Activated CD8-positive, alpha-beta T cell treated with anti-CD3 and anti-CD28 coated beads for 36 hours (primary cell): Measurements from ENCODE around the gene SNX10. TPM values are rescaled to one million over a fixed set of nuclear protein-coding genes. Genes with fewer than 3 reads are reported as not detected.
"Not testable (repeated sequence)": the region's sequence is repeated elsewhere in the genome, so short reads cannot be mapped to it uniquely, and the experiment has no call there.

Experiments used
- ATAC-seq: fragments of 200-7000 bp; cut with Tn5 transposase; one replicate; pipeline ENCODE4 v1.10.0; 2021; ENCODE audit warnings: mild to moderate bottlenecking, moderate library complexity
- CTCF ChIA-PET: fragments of 350-600 bp; sonication (Branson Sonifier 250); formaldehyde crosslinking; loops from one replicate; lab custom pipeline; 2021; ENCODE audit warnings: antibody characterized with exemption; lab: Charles Lee
- POLR2A ChIA-PET: fragments of 350-600 bp; sonication (Branson Sonifier 250); formaldehyde crosslinking; loops from one replicate; lab custom pipeline; 2021; ENCODE audit warnings: antibody characterized with exemption; lab: Charles Lee
- DNase-seq: peaks from one replicate; pipeline ENCODE4 v3.0.0-alpha.2; 2020
- H3K27ac Mint-ChIP-seq: one replicate; pipeline ENCODE4 v1.8.0; 2021; ENCODE audit warnings: mild to moderate bottlenecking, mixed read lengths
- H3K27me3 Mint-ChIP-seq: one replicate; pipeline ENCODE4 v1.8.0; 2021; ENCODE audit warnings: mixed read lengths
- H3K36me3 Mint-ChIP-seq: one replicate; pipeline ENCODE4 v1.8.0; 2021; ENCODE audit warnings: low read depth, mixed read lengths
- H3K4me1 Mint-ChIP-seq: one replicate; pipeline ENCODE4 v1.8.0; 2021; ENCODE audit warnings: low read depth, mixed read lengths
- H3K4me3 Mint-ChIP-seq: one replicate; pipeline ENCODE4 v1.8.0; 2021; ENCODE audit warnings: mild to moderate bottlenecking, moderate library complexity, mixed read lengths
- H3K9me3 Mint-ChIP-seq: one replicate; pipeline ENCODE4 v1.8.0; 2021; ENCODE audit warnings: mixed read lengths
- CTCF ChIP-seq: fragments of 200-600 bp; IDR thresholded peaks from one replicate; pipeline ENCODE4 v1.8.0; 2022; ENCODE audit warnings: antibody characterized with exemption, mild to moderate bottlenecking
- intact Hi-C: fragments of 100-400 bp; cut with micrococcal nuclease; formaldehyde crosslinking; loops from one replicate; pipeline ENCODE4 v1.10.0; 2022
- total RNA-seq, 2 experiments: library from RNA; stranded (reverse); gene quantifications; one replicate each; pipeline ENCODE4 v1.2.3, GENCODE V29; 2021

The SNX10 gene, protein sequence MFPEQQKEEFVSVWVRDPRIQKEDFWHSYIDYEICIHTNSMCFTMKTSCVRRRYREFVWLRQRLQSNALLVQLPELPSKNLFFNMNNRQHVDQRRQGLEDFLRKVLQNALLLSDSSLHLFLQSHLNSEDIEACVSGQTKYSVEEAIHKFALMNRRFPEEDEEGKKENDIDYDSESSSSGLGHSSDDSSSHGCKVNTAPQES
- 10 to 100 TPM; 47.8 to 51.1 TPM for total RNA-seq

- DNase-seq = peak; percentile 77
- ChIA-PET POLR2A (interaction anchor here (0.8 to 3.7 kb wide), 8 partner anchors 73 to 105 kb away, joined by 3 to 43 read pairs (median 6); partner anchors contain the start of genes CBX3 and HNRNPA2B1), CTCF (interaction anchor here (0.8 to 2.8 kb wide), 6 partner anchors 11 to 209 kb away, joined by 3 to 11 read pairs (median 4); no protein-coding TSS in a partner anchor)
- Mint-ChIP-seq H3K27me3 (no peaks in the 10 kb centered on the region), H3K36me3 (peaks cover 23% of the 10 kb centered on the region), H3K27ac (peak within 1 kb of the TSS; percentile 91), H3K4me3 (peak within 1 kb of the TSS; percentile 96), H3K9me3 (no peaks in the 10 kb centered on the region), H3K4me1 (peaks cover 28% of the 10 kb centered on the region)
- intact Hi-C loops = loop anchor here (2.0 to 5.0 kb wide), 2 partner anchors 75 to 91 kb away; partner anchors contain the start of genes CBX3 and HNRNPA2B1
- ATAC-seq = peak; percentile 69
- no peak for TF ChIP-seq CTCF
These were observed at the start of gene SNX10 for GRCh38 chr7:26291699-26292538. SNX10 (plus strand) TSS chr7:26291862; CDS start chr7:26346443, 54,581 bp downstream.

DNA sequence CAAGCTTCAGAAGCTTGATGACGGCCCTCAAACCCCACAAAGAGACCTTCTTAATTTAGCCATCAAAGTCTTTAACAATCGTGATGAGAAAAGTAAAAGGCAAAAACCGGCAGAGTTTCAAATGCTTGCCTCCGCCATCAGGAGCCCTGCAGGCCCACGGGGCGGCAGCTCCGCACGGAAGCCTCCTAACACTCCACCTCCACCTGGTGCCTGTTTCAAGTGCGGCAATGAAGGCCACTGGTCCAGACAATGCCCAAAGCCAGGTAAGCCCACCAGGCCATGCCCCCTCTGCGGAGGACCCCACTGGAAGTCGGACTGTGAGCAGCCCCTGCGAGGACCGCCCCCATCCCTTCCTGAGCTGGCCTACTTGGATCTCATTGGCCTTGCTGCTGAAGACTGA, 46.5 kb upstream of the SNX10 start:
- Mint-ChIP-seq H3K4me3 (no peak overlapping the region), H3K27me3 (no peaks in the 10 kb centered on the region), H3K9me3 (no peaks in the 10 kb centered on the region), H3K27ac (no peak overlapping the region), H3K36me3 (no peaks in the 10 kb centered on the region), H3K4me1 (no peaks in the 10 kb centered on the region)
- intact Hi-C loops = no loop called here
- DNase-seq = no peak
- ChIA-PET CTCF (no interaction called here), POLR2A (no interaction called here)
- no peak for ATAC-seq
- TF ChIP-seq CTCF = no peak

- Mint-ChIP-seq H3K27me3 (no peaks in the 10 kb centered on the region), H3K36me3 (no peaks in the 10 kb centered on the region), H3K27ac (no peak overlapping the region), H3K4me1 (no peaks in the 10 kb centered on the region), H3K9me3 (no peaks in the 10 kb centered on the region), H3K4me3 (no peak overlapping the region)
- no peak for TF ChIP-seq CTCF
- ATAC-seq = no peak
- POLR2A ChIA-PET = interaction anchor here (1.6 kb wide), 1 partner anchor 52 kb away, joined by 4 read pairs; no protein-coding TSS in a partner anchor
- intact Hi-C loops = no loop called here
- CTCF ChIA-PET = no interaction called here
- DNase-seq = no peak
These were observed 41.4 kb upstream of the SNX10 start for GRCh38 chr7:26250239-26250638.

DNA sequence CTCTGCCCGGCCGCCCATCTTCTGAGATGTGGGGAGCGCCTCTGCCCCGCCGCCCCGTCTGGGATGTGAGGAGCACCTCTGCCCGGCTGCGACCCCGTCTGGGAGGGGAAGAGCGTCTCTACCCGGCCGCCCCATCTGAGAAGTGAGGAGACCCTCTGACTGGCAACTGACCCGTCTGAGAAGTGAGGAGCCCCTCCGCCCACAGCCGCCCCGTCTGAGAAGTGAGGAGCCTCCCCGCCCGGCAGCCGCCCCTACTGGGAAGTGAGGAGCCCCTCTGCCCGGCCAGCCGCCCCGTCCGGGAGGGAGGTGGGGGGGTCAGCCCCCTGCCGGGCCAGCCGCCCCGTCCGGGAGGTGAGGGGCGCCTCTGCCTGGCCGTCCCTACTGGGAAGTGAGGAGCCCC, 29.8 kb upstream of the SNX10 start:
- POLR2A ChIA-PET, H3K27me3 Mint-ChIP-seq, H3K9me3 Mint-ChIP-seq, H3K4me1 Mint-ChIP-seq, intact Hi-C loops, H3K36me3 Mint-ChIP-seq, DNase-seq, ATAC-seq, CTCF ChIA-PET, H3K27ac Mint-ChIP-seq, H3K4me3 Mint-ChIP-seq: not testable (repeated sequence)

DNA sequence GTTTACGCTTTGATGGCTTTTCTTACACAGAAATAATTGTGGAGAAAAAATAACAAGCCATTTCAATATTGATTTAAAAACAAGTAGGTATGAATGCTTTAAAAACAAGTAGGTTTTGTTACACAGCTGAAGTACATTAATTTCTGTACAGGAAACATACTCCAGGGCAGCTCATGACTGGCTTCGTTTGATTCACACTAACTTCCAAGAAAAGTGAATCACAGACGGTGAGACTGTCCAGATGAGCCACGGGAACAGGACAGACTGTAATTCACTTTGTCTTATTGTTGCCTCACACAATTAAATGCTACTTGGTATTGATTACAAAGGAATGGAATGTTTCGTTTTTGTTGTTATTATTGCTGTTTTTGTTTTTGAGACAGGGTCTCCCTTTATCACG, 26.6 kb upstream of the SNX10 start:
- H3K4me1 Mint-ChIP-seq = peaks cover 1% of the 10 kb centered on the region
- peak; percentile 8 for DNase-seq
- peaks cover 3% of the 10 kb centered on the region for H3K27me3 Mint-ChIP-seq
- H3K9me3 Mint-ChIP-seq = no peaks in the 10 kb centered on the region
- peak; percentile 71 for ATAC-seq
- intact Hi-C loops = no loop called here
- no peak overlapping the region for H3K4me3 Mint-ChIP-seq
- H3K27ac Mint-ChIP-seq = no peak overlapping the region
- no peak for TF ChIP-seq CTCF
- POLR2A ChIA-PET = interaction anchor here (1.3 kb wide), 1 partner anchor 11 kb away, joined by 6 read pairs; no protein-coding TSS in a partner anchor
- no peaks in the 10 kb centered on the region for H3K36me3 Mint-ChIP-seq
- CTCF ChIA-PET = no interaction called here
